GM12878 (cell line): ENCODE data around the gene SLC34A1. TPM values are rescaled to one million over a fixed set of nuclear protein-coding genes. Genes with fewer than 3 reads are reported as not detected.

Experiments used
- BHLHE40 ChIP-seq, 2 experiments: fragments of 450-650 bp in 1 of 2; IDR thresholded peaks; 2 replicates each; pipeline ENCODE4 v1.6.1; 2011 to 2017; ENCODE audit warnings: low read depth in 2 of 2, borderline replicate concordance in 1 of 2, improper control_type of control experiment in 1 of 2, low read length in 1 of 2, mild to moderate bottlenecking in 1 of 2
- CBX3 ChIP-seq: fragments of 200-600 bp; sonication (generic); IDR thresholded peaks from 2 replicates; pipeline ENCODE4 v1.6.1; 2016; ENCODE audit warnings: low read depth, borderline replicate concordance
- CHD1 ChIP-seq: IDR thresholded peaks from 2 replicates; pipeline ENCODE4 v1.6.1; 2012; ENCODE audit warnings: low read depth, low read length, improper control_type of control experiment
- CREM ChIP-seq: IDR thresholded peaks from 2 replicates; pipeline ENCODE4 v1.6.1; 2014; ENCODE audit warnings: antibody characterized with exemption, low read depth
- E2F4 ChIP-seq: IDR thresholded peaks from 2 replicates; pipeline ENCODE4 v1.6.1; 2012; ENCODE audit warnings: low read depth, low read length, improper control_type of control experiment
- FOXM1 ChIP-seq: IDR thresholded peaks from 2 replicates; pipeline ENCODE4 v1.6.1; 2012; ENCODE audit warnings: low read depth, mild to moderate bottlenecking, inconsistent platforms, low read length, moderate library complexity
- GABPA ChIP-seq: IDR thresholded peaks from 2 replicates; pipeline ENCODE4 v1.6.1; 2014; ENCODE audit warnings: antibody characterized with exemption, low read depth, mild to moderate bottlenecking, inconsistent platforms
- NFYA ChIP-seq: IDR thresholded peaks from 2 replicates; pipeline ENCODE4 v1.6.1; 2011; ENCODE audit warnings: low read depth, mild to moderate bottlenecking, low read length, improper control_type of control experiment, borderline replicate concordance
- NKRF ChIP-seq: fragments of 450-650 bp; conservative IDR thresholded peaks from 2 replicates; pipeline ENCODE4 v1.6.1; 2017; ENCODE audit warnings: mild to moderate bottlenecking, moderate library complexity
- POLR2AphosphoS2 ChIP-seq: IDR thresholded peaks from 2 replicates; pipeline ENCODE4 v1.6.1; 2011; ENCODE audit warnings: low read depth, mild to moderate bottlenecking, low read length, improper control_type of control experiment, moderate library complexity
- POU2F2 ChIP-seq: IDR thresholded peaks from 3 replicates; pipeline ENCODE4 v1.6.1; 2011; ENCODE audit warnings: low read depth, mild to moderate bottlenecking, low read length, borderline replicate concordance
- SREBF2 ChIP-seq: IDR thresholded peaks from 2 replicates; pipeline ENCODE4 v1.6.1; 2012; ENCODE audit warnings: mild to moderate bottlenecking, low read length
- SRF ChIP-seq, 2 experiments: IDR thresholded peaks; 2 replicates each; pipeline ENCODE4 v1.6.1; 2011; ENCODE audit warnings: low read depth in 2 of 2, low read length in 2 of 2, mild to moderate bottlenecking in 1 of 2, moderate library complexity in 1 of 2
- polyA plus RNA-seq, 11 experiments: library from polyadenylated mRNA; depleted of rRNA in 4 of 11; unstranded in 6 of 11; stranded (reverse) in 5 of 11; fragments of >200 nt; fragmentation: Nextera tagmentation in 4 of 11; fragmentation: Illumina TruSeq in 1 of 11; extraction: Ambion mirVana in 4 of 11; extraction: Trizol in 1 of 11; gene quantifications; 1 replicate in 1 of 11; 2 replicates in 10 of 11; pipeline versions ENCODE4 v1.2.1 to v1.2.3, GENCODE V29; 2011 to 2016; ENCODE audit warnings: inconsistent platforms in 2 of 11, missing spikeins in 2 of 11, low read depth in 1 of 11
- total RNA-seq, 4 experiments: library from RNA; depleted of rRNA in 3 of 4; stranded (reverse); fragments of >200 nt in 3 of 4; fragmentation: Illumina TruSeq in 1 of 4; extraction: Trizol in 1 of 4; gene quantifications; 2 replicates each; pipeline versions ENCODE4 v1.2.1 to v1.2.3, GENCODE V29; 2013 to 2021
- TF ChIP-seq, protein P1 (sequence below): IDR thresholded peaks from 2 replicates; pipeline ENCODE4 v1.6.1; 2012; ENCODE audit warnings: low read length, inconsistent platforms
- TF ChIP-seq, protein P2 (sequence below): fragments of 450-650 bp; IDR thresholded peaks from 2 replicates; pipeline ENCODE4 v1.6.1; 2018; ENCODE audit warnings: mild to moderate bottlenecking, low read depth, moderate library complexity; ENCODE audit not compliant: partially characterized antibody
- TF ChIP-seq, protein P3 (sequence below): fragments of 450-650 bp; IDR thresholded peaks from 2 replicates; pipeline ENCODE4 v1.6.1; 2014; ENCODE audit warnings: mild to moderate bottlenecking
- TF ChIP-seq, protein P4 (sequence below): fragments of 150-350 bp; IDR thresholded peaks from 2 replicates; pipeline ENCODE4 v1.6.1; 2014; ENCODE audit warnings: mild to moderate bottlenecking, low read depth, low read length

The SLC34A1 gene
- total and polyA plus RNA-seq, 10 of the 15 experiments (the other 5 are each of a cell fraction or from before 2014, with no cell fraction given): 0.03 to 0.14 (median 0.09) TPM; not detected in 2

DNA sequence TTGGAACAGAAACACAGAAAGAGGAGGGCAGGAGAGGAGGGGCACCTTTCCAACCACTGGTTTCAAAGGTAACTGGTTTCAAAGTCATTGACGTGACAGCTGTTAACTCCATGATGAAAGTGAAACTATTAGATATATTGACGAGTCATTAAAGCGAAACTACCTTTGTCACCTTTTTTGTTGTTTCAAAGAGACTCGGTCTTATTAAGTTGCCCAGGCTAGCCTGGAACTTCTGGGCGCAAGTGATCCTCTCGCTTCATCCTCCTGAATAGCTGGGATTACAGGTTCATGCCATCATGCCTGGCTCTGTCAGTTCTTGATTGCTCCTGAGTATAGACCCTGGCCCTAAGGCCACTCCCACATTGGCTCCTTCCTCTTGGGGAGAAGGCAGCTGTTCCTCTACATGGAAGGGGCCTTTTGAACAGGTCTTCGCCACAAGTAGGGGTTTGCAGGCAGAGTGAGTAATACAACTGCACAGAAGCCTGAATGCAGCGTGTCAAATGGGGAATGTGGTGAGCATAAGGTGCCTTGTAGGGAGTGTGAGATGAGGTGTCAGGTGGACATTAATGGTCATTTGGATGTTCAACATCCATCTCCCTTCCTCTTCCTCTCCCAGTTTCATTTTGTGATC is 28.5 kb downstream of the SLC34A1 start (continued):
- TF ChIP-seq E2F4 (no peak), CREM (peak; percentile 60), CHD1 (no peak), NKRF (0 out of 2 replicates have a peak, but pooled peaks have one; percentile 21), POLR2AphosphoS2 (no peak), POU2F2 (no peak; the same call in 2 of the 3 replicates), NFYA (no peak), BHLHE40 (IDR thresholded peaks at IDR 0.05; ENCODE audit: borderline replicate concordance in 1 of 2, low read depth in 2 of 2, low read length in 1 of 2) (peak in 1 of 2 experiments; percentile 10; a peak in 1 of 4 replicates), SRF (IDR thresholded peaks at IDR 0.05; ENCODE audit: low read depth in 2 of 2, low read length in 2 of 2) (no peak), FOXM1 (0 out of 2 replicates have a peak, but pooled peaks have one; percentile 33), CBX3 (no peak), GABPA (no peak), SREBF2 (no peak)
- TF ChIP-seq, protein P1, sequence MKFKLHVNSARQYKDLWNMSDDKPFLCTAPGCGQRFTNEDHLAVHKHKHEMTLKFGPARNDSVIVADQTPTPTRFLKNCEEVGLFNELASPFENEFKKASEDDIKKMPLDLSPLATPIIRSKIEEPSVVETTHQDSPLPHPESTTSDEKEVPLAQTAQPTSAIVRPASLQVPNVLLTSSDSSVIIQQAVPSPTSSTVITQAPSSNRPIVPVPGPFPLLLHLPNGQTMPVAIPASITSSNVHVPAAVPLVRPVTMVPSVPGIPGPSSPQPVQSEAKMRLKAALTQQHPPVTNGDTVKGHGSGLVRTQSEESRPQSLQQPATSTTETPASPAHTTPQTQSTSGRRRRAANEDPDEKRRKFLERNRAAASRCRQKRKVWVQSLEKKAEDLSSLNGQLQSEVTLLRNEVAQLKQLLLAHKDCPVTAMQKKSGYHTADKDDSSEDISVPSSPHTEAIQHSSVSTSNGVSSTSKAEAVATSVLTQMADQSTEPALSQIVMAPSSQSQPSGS: no peak
- TF ChIP-seq, protein P2, sequence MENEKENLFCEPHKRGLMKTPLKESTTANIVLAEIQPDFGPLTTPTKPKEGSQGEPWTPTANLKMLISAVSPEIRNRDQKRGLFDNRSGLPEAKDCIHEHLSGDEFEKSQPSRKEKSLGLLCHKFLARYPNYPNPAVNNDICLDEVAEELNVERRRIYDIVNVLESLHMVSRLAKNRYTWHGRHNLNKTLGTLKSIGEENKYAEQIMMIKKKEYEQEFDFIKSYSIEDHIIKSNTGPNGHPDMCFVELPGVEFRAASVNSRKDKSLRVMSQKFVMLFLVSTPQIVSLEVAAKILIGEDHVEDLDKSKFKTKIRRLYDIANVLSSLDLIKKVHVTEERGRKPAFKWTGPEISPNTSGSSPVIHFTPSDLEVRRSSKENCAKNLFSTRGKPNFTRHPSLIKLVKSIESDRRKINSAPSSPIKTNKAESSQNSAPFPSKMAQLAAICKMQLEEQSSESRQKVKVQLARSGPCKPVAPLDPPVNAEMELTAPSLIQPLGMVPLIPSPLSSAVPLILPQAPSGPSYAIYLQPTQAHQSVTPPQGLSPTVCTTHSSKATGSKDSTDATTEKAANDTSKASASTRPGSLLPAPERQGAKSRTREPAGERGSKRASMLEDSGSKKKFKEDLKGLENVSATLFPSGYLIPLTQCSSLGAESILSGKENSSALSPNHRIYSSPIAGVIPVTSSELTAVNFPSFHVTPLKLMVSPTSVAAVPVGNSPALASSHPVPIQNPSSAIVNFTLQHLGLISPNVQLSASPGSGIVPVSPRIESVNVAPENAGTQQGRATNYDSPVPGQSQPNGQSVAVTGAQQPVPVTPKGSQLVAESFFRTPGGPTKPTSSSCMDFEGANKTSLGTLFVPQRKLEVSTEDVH: no peak
- TF ChIP-seq, protein P3, sequence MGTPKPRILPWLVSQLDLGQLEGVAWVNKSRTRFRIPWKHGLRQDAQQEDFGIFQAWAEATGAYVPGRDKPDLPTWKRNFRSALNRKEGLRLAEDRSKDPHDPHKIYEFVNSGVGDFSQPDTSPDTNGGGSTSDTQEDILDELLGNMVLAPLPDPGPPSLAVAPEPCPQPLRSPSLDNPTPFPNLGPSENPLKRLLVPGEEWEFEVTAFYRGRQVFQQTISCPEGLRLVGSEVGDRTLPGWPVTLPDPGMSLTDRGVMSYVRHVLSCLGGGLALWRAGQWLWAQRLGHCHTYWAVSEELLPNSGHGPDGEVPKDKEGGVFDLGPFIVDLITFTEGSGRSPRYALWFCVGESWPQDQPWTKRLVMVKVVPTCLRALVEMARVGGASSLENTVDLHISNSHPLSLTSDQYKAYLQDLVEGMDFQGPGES: no peak
- TF ChIP-seq, protein P4, sequence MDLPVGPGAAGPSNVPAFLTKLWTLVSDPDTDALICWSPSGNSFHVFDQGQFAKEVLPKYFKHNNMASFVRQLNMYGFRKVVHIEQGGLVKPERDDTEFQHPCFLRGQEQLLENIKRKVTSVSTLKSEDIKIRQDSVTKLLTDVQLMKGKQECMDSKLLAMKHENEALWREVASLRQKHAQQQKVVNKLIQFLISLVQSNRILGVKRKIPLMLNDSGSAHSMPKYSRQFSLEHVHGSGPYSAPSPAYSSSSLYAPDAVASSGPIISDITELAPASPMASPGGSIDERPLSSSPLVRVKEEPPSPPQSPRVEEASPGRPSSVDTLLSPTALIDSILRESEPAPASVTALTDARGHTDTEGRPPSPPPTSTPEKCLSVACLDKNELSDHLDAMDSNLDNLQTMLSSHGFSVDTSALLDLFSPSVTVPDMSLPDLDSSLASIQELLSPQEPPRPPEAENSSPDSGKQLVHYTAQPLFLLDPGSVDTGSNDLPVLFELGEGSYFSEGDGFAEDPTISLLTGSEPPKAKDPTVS: no peak
